ENCODE results near the gene STK32B. TPM values are rescaled to one million over a fixed set of nuclear protein-coding genes. Genes with fewer than 3 reads are reported as not detected.

STK32B gene
- total RNA-seq, 4 donors from 2014 or later, result 3.0 to 33.8 (median 4.3) TPM

DNA sequence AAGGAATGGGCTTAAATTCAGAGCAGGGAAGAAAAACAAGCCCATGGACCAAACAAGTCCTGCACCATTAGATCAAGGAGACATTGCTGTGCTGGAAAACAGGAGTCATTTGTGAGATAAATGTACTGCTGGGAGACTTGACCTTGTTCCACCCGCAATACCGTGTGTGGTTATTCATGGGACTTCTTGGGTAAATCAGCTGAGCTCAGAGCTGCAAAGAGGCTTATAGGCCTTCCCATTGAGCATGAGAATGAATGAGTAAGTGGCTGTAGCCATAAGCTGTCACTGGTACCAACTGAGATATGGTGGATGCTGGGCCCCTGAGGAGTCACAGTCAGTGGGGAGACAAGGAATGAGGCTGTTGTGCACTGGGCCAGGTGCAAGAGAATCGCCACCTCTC lies 29.7 kb upstream of the STK32B start:
- intact Hi-C loops (cut with DNase I; ENCODE audit: low total_unique reads), result no loop called here
- H3K4me3 ChIP-seq, result no peak overlapping the region
- no peaks in the 10 kb centered on the region for H3K36me3 ChIP-seq
- H3K27me3 ChIP-seq, result no peaks in the 10 kb centered on the region
- no peak for DNase-seq
- no peak overlapping the region for H3K27ac ChIP-seq
- no peaks in the 10 kb centered on the region for H3K9me3 ChIP-seq
- no peaks in the 10 kb centered on the region for H3K4me1 ChIP-seq
- TF ChIP-seq, protein P1, sequence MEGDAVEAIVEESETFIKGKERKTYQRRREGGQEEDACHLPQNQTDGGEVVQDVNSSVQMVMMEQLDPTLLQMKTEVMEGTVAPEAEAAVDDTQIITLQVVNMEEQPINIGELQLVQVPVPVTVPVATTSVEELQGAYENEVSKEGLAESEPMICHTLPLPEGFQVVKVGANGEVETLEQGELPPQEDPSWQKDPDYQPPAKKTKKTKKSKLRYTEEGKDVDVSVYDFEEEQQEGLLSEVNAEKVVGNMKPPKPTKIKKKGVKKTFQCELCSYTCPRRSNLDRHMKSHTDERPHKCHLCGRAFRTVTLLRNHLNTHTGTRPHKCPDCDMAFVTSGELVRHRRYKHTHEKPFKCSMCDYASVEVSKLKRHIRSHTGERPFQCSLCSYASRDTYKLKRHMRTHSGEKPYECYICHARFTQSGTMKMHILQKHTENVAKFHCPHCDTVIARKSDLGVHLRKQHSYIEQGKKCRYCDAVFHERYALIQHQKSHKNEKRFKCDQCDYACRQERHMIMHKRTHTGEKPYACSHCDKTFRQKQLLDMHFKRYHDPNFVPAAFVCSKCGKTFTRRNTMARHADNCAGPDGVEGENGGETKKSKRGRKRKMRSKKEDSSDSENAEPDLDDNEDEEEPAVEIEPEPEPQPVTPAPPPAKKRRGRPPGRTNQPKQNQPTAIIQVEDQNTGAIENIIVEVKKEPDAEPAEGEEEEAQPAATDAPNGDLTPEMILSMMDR (IDR thresholded peaks at IDR 0.05), result no peak
- no peak for TF ChIP-seq POLR2A (IDR thresholded peaks at IDR 0.05)

DNA sequence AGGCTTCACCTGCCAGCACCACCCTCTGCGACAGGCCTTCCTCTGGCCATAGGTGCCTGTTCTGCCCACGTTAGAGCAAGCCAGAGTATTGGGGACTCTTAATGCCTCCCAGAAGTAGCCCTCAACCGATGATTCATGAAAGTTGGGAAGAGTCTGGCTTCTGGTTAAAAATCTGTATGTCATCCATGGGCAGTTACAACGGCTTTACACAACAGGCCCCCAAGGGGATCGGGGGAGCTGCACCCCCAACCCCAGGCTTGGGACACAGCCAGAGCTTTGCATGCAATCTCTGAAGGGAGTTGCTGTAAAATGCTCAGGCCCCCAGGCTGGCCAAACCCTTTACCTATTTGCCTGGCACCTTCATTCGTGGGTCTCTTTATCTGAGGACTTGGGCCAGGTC lies 26.6 kb upstream of the STK32B start:
- intact Hi-C loops (cut with DNase I; ENCODE audit: low total_unique reads), result no loop called here
- Histone ChIP-seq H3K36me3 (no peaks in the 10 kb centered on the region), H3K4me1 (no peaks in the 10 kb centered on the region), H3K9me3 (no peaks in the 10 kb centered on the region), H3K27me3 (no peaks in the 10 kb centered on the region), H3K4me3 (no peak overlapping the region), H3K27ac (no peak overlapping the region)
- no peak for DNase-seq
- TF ChIP-seq, protein P1 (IDR thresholded peaks at IDR 0.05), result no peak
- TF ChIP-seq POLR2A (IDR thresholded peaks at IDR 0.05), result no peak

DNA sequence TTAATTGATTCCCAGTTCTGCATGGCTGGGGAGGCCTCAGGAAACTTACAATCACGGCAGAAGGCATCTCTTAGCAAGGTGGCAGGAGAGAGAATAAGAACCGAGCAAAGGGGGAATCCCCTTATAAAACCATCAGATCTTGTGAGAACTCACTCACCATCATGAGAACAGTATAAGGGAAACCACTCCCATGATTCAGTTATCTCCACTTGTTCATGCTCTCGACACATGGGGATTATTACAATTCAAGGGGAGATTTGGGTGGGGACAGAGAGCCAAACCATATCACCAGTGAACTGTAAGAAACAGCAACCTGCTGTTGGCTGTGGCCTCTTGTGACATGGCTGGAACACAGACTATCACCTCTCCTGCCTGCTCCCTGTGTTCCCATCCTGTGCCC lies 24.9 kb upstream of the STK32B start:
- no peaks in the 10 kb centered on the region for H3K36me3 ChIP-seq
- intact Hi-C loops (cut with DNase I; ENCODE audit: low total_unique reads), result no loop called here
- H3K4me3 ChIP-seq, result no peak overlapping the region
- DNase-seq, result no peak
- TF ChIP-seq POLR2A (IDR thresholded peaks at IDR 0.05), result no peak
- TF ChIP-seq, protein P1 (IDR thresholded peaks at IDR 0.05), result no peak
- no peaks in the 10 kb centered on the region for H3K4me1 ChIP-seq
- H3K27ac ChIP-seq, result no peak overlapping the region
- no peaks in the 10 kb centered on the region for H3K9me3 ChIP-seq
- H3K27me3 ChIP-seq, result no peaks in the 10 kb centered on the region

DNA sequence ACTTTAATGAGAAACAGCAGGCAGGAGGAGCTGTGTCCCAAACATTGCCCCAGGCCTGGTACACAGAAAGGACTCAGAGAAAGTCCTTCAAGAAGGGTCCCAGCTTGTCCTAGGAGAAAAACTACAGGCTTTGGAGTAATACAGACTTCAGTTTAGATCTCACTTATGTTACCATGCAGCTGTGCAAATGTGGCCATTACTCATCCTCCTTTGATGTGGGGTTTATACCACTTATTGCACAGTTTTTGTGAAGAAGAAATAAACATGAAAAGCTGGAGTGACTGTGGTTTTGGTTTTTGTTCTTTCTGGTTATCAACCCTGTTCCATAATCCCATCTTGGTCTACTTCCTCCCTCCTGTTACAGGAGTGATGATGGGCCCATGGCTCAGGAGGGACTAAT lies 23.9 kb upstream of the STK32B start:
- H3K4me1 ChIP-seq, result no peaks in the 10 kb centered on the region
- no peak overlapping the region for H3K4me3 ChIP-seq
- H3K27ac ChIP-seq, result no peak overlapping the region
- H3K27me3 ChIP-seq, result no peaks in the 10 kb centered on the region
- TF ChIP-seq POLR2A (IDR thresholded peaks at IDR 0.05), result no peak
- TF ChIP-seq, protein P1 (IDR thresholded peaks at IDR 0.05), result no peak
- no peaks in the 10 kb centered on the region for H3K9me3 ChIP-seq
- DNase-seq, result no peak
- intact Hi-C loops (cut with DNase I; ENCODE audit: low total_unique reads), result no loop called here
- H3K36me3 ChIP-seq, result no peaks in the 10 kb centered on the region

DNA sequence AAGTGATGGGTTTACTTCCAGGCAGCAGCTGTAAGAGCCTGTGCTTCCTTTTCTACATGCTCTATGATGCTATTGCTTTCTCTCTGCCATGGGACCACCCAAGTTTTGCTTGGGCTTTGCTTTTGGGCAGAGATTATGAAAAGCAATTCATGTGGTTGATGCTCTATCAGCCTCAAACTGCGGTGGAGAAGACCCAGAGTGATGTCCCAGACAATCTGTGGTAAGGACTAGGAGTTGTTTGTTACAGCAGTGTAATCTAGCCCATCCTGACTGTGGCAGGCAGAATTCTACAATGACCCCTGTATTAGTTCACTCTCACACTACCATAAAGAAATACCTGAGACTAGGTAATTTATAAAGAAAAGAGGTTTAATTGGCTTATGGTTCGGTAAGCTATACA lies 22.8 kb upstream of the STK32B start:
- no peak overlapping the region for H3K27ac ChIP-seq
- intact Hi-C loops (cut with DNase I; ENCODE audit: low total_unique reads), result no loop called here

More for the DNA sequence above, 22.8 kb upstream of the STK32B start:
- H3K4me1 ChIP-seq, result no peaks in the 10 kb centered on the region
- no peak for TF ChIP-seq POLR2A (IDR thresholded peaks at IDR 0.05)
- TF ChIP-seq, protein P1 (IDR thresholded peaks at IDR 0.05), result no peak
- DNase-seq, result no peak
- H3K9me3 ChIP-seq, result no peaks in the 10 kb centered on the region
- H3K4me3 ChIP-seq, result no peak overlapping the region
- H3K27me3 ChIP-seq, result no peaks in the 10 kb centered on the region
- no peaks in the 10 kb centered on the region for H3K36me3 ChIP-seq
